HEK293 (cell line): ENCODE results near the gene TMEM187.

Source experiments
- BCL11B ChIP-seq: fragments of 450-650 bp; formaldehyde crosslinking; IDR thresholded peaks from 2 replicates; pipeline ENCODE4 v1.5.1; 2016; ENCODE audit warnings: low read depth, missing biosample characterization, missing genetic modification characterization
- FEZF1 ChIP-seq: fragments of 450-650 bp; formaldehyde crosslinking; IDR thresholded peaks from 2 replicates; pipeline ENCODE4 v1.5.1; 2016; ENCODE audit warnings: missing biosample characterization, missing genetic modification characterization
- KLF9 ChIP-seq: fragments of 450-650 bp; formaldehyde crosslinking; IDR thresholded peaks from 2 replicates; pipeline ENCODE4 v1.5.1; 2016; ENCODE audit warnings: missing biosample characterization, missing genetic modification characterization, low read depth
- OVOL3 ChIP-seq: fragments of 450-650 bp; formaldehyde crosslinking; IDR thresholded peaks from 2 replicates; pipeline ENCODE4 v1.5.1; 2016; ENCODE audit warnings: missing biosample characterization, missing genetic modification characterization
- SP2 ChIP-seq: fragments of 450-650 bp; formaldehyde crosslinking; IDR thresholded peaks from 2 replicates; pipeline ENCODE4 v1.5.1; 2016; ENCODE audit warnings: missing biosample characterization, missing genetic modification characterization
- ZFP37 ChIP-seq: fragments of 450-650 bp; formaldehyde crosslinking; IDR thresholded peaks from 2 replicates; pipeline ENCODE4 v1.5.1; 2016; ENCODE audit warnings: missing biosample characterization, missing genetic modification characterization
- ZFP69B ChIP-seq: fragments of 450-650 bp; formaldehyde crosslinking; IDR thresholded peaks from 2 replicates; pipeline ENCODE4 v1.5.1; 2016; ENCODE audit warnings: missing biosample characterization, missing genetic modification characterization
- ZIC2 ChIP-seq: fragments of 450-650 bp; formaldehyde crosslinking; IDR thresholded peaks from 2 replicates; pipeline ENCODE4 v1.5.1; 2016; ENCODE audit warnings: missing biosample characterization, missing genetic modification characterization
- ZNF140 ChIP-seq: fragments of 450-650 bp; formaldehyde crosslinking; IDR thresholded peaks from 2 replicates; pipeline ENCODE4 v1.5.1; 2016; ENCODE audit warnings: missing biosample characterization, missing genetic modification characterization
- ZNF155 ChIP-seq: fragments of 450-650 bp; formaldehyde crosslinking; IDR thresholded peaks from 2 replicates; pipeline ENCODE4 v1.5.1; 2016; ENCODE audit warnings: missing biosample characterization, missing genetic modification characterization
- ZNF169 ChIP-seq: fragments of 450-650 bp; formaldehyde crosslinking; IDR thresholded peaks from 2 replicates; pipeline ENCODE4 v1.5.1; 2016; ENCODE audit warnings: missing biosample characterization, missing genetic modification characterization
- ZNF175 ChIP-seq: fragments of 450-650 bp; formaldehyde crosslinking; IDR thresholded peaks from 2 replicates; pipeline ENCODE4 v1.5.1; 2016; ENCODE audit warnings: missing biosample characterization, missing genetic modification characterization
- ZNF221 ChIP-seq: fragments of 450-650 bp; formaldehyde crosslinking; IDR thresholded peaks from 2 replicates; pipeline ENCODE4 v1.5.1; 2017; ENCODE audit warnings: missing biosample characterization, missing genetic modification characterization, borderline replicate concordance
- ZNF274 ChIP-seq, 2 experiments: fragments of 200-500 bp in 1 of 2; fragments of 450-650 bp in 1 of 2; sonication (Bioruptor generic) in 1 of 2; formaldehyde crosslinking in 1 of 2; IDR thresholded peaks; 2 replicates each; pipeline versions ENCODE4 v1.5.1 to v1.6.1; 2014 to 2016; ENCODE audit warnings: borderline replicate concordance in 1 of 2, inconsistent platforms in 1 of 2, low read length in 1 of 2, missing biosample characterization in 1 of 2, missing genetic modification characterization in 1 of 2
- ZNF350 ChIP-seq: fragments of 450-650 bp; formaldehyde crosslinking; IDR thresholded peaks from 2 replicates; pipeline ENCODE4 v1.5.0; 2017; ENCODE audit warnings: missing biosample characterization, mild to moderate bottlenecking, missing genetic modification characterization
- ZNF473 ChIP-seq: fragments of 450-650 bp; formaldehyde crosslinking; IDR thresholded peaks from 2 replicates; pipeline ENCODE4 v1.5.1; 2017; ENCODE audit warnings: missing biosample characterization, missing genetic modification characterization
- ZNF501 ChIP-seq: fragments of 450-650 bp; formaldehyde crosslinking; IDR thresholded peaks from 2 replicates; pipeline ENCODE4 v1.5.1; 2016; ENCODE audit warnings: missing biosample characterization, missing genetic modification characterization
- ZNF510 ChIP-seq: fragments of 450-650 bp; formaldehyde crosslinking; IDR thresholded peaks from 2 replicates; pipeline ENCODE4 v1.5.1; 2018; ENCODE audit warnings: mild to moderate bottlenecking, missing genetic modification characterization, missing biosample characterization; ENCODE audit not compliant: insufficient replicate concordance
- ZNF530 ChIP-seq: fragments of 450-650 bp; formaldehyde crosslinking; IDR thresholded peaks from 2 replicates; pipeline ENCODE4 v1.5.1; 2016; ENCODE audit warnings: low read depth, missing biosample characterization, missing genetic modification characterization
- ZNF544 ChIP-seq: fragments of 450-650 bp; formaldehyde crosslinking; IDR thresholded peaks from 2 replicates; pipeline ENCODE4 v1.5.0; 2017; ENCODE audit warnings: missing biosample characterization, missing genetic modification characterization
- ZNF76 ChIP-seq: fragments of 450-650 bp; formaldehyde crosslinking; IDR thresholded peaks from 2 replicates; pipeline ENCODE4; 2016; ENCODE audit warnings: low read depth, missing biosample characterization, missing genetic modification characterization, borderline replicate concordance
- ZSCAN23 ChIP-seq: fragments of 450-650 bp; formaldehyde crosslinking; IDR thresholded peaks from 2 replicates; pipeline ENCODE4 v1.5.1; 2016; ENCODE audit warnings: missing biosample characterization, missing genetic modification characterization
- ZSCAN30 ChIP-seq: fragments of 450-650 bp; IDR thresholded peaks from 2 replicates; pipeline ENCODE4 v1.5.1; 2018; ENCODE audit warnings: missing biosample characterization, mild to moderate bottlenecking, missing genetic modification characterization, moderate library complexity
- TF ChIP-seq, protein P1 (sequence below): fragments of 450-650 bp; formaldehyde crosslinking; IDR thresholded peaks from 2 replicates; pipeline ENCODE4 v1.5.1; 2016; ENCODE audit warnings: missing biosample characterization, missing genetic modification characterization, borderline replicate concordance
- TF ChIP-seq, protein P2 (sequence below): fragments of 450-650 bp; formaldehyde crosslinking; IDR thresholded peaks from 2 replicates; pipeline ENCODE4 v1.5.1; 2016; ENCODE audit warnings: missing biosample characterization, missing genetic modification characterization
- TF ChIP-seq, protein P3 (sequence below): fragments of 450-650 bp; formaldehyde crosslinking; IDR thresholded peaks from 2 replicates; pipeline ENCODE4 v1.5.1; 2016; ENCODE audit warnings: missing biosample characterization, missing genetic modification characterization
- TF ChIP-seq, protein P4 (sequence below): fragments of 450-650 bp; formaldehyde crosslinking; IDR thresholded peaks from 2 replicates; pipeline ENCODE4 v1.5.1; 2016; ENCODE audit warnings: missing biosample characterization, missing genetic modification characterization

TMEM187 gene

DNA sequence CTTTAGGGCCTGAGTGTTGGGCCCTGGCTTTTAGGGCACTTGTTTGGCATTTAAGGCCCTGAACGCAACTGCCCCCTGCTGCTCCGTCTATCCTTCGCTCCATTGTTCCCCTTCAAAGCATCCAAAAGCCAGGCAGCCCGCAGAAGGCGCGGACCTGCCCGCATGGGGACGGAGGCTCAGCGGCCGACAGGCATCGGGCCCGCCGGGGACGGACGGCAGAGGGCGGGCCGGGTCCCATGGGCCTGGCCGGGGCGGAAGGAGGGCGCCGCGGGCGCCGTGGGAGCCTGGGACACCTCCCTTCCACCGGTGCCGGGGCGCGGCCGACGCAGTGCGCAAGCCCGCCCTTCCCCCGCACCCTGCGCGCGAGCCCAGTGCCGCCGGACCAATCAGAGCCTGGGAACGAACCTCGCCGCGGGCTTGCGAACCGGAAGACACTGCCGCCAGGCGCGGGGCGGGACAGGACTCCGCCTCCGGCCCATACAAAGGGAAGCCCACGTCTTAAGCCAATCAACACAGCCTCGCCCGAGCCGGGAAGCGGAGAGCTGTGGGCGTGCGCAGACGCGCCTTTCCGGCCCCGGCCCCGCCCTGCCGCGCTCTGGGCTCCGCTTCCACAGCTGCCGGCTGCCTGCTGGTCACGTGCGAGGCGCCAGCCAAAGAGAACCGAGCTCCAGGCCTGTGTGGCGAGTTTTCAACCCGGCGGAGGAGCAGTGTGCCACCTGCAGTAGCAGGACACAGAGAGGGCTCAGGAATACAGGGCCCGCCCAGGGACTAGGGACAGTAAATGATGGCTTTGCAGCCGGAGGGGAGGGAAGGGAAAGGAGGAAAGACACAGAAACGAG lies 44.4 kb upstream of the TMEM187 start (continued):
- TF ChIP-seq ZNF221 (tag by site-specific recombination), result no peak
- no peak for TF ChIP-seq FEZF1 (tag by site-specific recombination)
- TF ChIP-seq ZNF510 (tag by site-specific recombination), result no peak
- TF ChIP-seq ZIC2 (tag by site-specific recombination), result peak; percentile 53
- TF ChIP-seq ZNF530, result no peak
- TF ChIP-seq ZNF140 (tag by site-specific recombination), result no peak
- TF ChIP-seq ZNF155 (tag by site-specific recombination), result no peak
- TF ChIP-seq, protein P1, sequence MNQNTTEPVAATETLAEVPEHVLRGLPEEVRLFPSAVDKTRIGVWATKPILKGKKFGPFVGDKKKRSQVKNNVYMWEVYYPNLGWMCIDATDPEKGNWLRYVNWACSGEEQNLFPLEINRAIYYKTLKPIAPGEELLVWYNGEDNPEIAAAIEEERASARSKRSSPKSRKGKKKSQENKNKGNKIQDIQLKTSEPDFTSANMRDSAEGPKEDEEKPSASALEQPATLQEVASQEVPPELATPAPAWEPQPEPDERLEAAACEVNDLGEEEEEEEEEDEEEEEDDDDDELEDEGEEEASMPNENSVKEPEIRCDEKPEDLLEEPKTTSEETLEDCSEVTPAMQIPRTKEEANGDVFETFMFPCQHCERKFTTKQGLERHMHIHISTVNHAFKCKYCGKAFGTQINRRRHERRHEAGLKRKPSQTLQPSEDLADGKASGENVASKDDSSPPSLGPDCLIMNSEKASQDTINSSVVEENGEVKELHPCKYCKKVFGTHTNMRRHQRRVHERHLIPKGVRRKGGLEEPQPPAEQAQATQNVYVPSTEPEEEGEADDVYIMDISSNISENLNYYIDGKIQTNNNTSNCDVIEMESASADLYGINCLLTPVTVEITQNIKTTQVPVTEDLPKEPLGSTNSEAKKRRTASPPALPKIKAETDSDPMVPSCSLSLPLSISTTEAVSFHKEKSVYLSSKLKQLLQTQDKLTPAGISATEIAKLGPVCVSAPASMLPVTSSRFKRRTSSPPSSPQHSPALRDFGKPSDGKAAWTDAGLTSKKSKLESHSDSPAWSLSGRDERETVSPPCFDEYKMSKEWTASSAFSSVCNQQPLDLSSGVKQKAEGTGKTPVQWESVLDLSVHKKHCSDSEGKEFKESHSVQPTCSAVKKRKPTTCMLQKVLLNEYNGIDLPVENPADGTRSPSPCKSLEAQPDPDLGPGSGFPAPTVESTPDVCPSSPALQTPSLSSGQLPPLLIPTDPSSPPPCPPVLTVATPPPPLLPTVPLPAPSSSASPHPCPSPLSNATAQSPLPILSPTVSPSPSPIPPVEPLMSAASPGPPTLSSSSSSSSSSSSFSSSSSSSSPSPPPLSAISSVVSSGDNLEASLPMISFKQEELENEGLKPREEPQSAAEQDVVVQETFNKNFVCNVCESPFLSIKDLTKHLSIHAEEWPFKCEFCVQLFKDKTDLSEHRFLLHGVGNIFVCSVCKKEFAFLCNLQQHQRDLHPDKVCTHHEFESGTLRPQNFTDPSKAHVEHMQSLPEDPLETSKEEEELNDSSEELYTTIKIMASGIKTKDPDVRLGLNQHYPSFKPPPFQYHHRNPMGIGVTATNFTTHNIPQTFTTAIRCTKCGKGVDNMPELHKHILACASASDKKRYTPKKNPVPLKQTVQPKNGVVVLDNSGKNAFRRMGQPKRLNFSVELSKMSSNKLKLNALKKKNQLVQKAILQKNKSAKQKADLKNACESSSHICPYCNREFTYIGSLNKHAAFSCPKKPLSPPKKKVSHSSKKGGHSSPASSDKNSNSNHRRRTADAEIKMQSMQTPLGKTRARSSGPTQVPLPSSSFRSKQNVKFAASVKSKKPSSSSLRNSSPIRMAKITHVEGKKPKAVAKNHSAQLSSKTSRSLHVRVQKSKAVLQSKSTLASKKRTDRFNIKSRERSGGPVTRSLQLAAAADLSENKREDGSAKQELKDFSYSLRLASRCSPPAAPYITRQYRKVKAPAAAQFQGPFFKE, result no peak
- TF ChIP-seq, protein P2, sequence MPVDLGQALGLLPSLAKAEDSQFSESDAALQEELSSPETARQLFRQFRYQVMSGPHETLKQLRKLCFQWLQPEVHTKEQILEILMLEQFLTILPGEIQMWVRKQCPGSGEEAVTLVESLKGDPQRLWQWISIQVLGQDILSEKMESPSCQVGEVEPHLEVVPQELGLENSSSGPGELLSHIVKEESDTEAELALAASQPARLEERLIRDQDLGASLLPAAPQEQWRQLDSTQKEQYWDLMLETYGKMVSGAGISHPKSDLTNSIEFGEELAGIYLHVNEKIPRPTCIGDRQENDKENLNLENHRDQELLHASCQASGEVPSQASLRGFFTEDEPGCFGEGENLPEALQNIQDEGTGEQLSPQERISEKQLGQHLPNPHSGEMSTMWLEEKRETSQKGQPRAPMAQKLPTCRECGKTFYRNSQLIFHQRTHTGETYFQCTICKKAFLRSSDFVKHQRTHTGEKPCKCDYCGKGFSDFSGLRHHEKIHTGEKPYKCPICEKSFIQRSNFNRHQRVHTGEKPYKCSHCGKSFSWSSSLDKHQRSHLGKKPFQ (tag by site-specific recombination), result no peak
- peak; percentile 100 for TF ChIP-seq SP2
- no peak for TF ChIP-seq ZNF350 (tag by site-specific recombination)
- TF ChIP-seq ZSCAN30 (tag by site-specific recombination), result peak; percentile 92
- TF ChIP-seq ZSCAN23, result no peak
- TF ChIP-seq BCL11B (tag by site-specific recombination), result 0 out of 2 replicates have a peak, but pooled peaks have one; percentile 30
- TF ChIP-seq, protein P3, sequence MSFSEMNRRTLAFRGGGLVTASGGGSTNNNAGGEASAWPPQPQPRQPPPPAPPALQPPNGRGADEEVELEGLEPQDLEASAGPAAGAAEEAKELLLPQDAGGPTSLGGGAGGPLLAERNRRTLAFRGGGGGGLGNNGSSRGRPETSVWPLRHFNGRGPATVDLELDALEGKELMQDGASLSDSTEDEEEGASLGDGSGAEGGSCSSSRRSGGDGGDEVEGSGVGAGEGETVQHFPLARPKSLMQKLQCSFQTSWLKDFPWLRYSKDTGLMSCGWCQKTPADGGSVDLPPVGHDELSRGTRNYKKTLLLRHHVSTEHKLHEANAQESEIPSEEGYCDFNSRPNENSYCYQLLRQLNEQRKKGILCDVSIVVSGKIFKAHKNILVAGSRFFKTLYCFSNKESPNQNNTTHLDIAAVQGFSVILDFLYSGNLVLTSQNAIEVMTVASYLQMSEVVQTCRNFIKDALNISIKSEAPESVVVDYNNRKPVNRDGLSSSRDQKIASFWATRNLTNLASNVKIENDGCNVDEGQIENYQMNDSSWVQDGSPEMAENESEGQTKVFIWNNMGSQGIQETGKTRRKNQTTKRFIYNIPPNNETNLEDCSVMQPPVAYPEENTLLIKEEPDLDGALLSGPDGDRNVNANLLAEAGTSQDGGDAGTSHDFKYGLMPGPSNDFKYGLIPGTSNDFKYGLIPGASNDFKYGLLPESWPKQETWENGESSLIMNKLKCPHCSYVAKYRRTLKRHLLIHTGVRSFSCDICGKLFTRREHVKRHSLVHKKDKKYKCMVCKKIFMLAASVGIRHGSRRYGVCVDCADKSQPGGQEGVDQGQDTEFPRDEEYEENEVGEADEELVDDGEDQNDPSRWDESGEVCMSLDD (tag by site-specific recombination), result no peak
- no peak for TF ChIP-seq ZNF473 (tag by site-specific recombination)
- TF ChIP-seq ZNF501 (tag by site-specific recombination), result no peak
- no peak for TF ChIP-seq ZNF175 (tag by site-specific recombination)
- no peak for TF ChIP-seq ZNF274 (IDR thresholded peaks at IDR 0.05; ENCODE audit: low read length)
- TF ChIP-seq ZNF274 (tag by site-specific recombination; IDR thresholded peaks at IDR 0.05; ENCODE audit: borderline replicate concordance), result no peak
- TF ChIP-seq, protein P4, sequence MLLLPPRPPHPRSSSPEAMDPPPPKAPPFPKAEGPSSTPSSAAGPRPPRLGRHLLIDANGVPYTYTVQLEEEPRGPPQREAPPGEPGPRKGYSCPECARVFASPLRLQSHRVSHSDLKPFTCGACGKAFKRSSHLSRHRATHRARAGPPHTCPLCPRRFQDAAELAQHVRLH, result peak; percentile 98
- TF ChIP-seq ZNF544, result no peak
- no peak for TF ChIP-seq OVOL3 (tag by site-specific recombination)
- TF ChIP-seq ZNF169, result no peak
- TF ChIP-seq ZFP69B (tag by site-specific recombination), result 0 out of 2 replicates have a peak, but pooled peaks have one; percentile 54
- TF ChIP-seq ZFP37, result no peak
- no peak; the same call in 1 of the 2 replicates for TF ChIP-seq ZNF76 (tag by site-specific recombination)
- TF ChIP-seq KLF9 (tag by site-specific recombination), result peak; percentile 81
